ENCODE measurements around the gene THADA. TPM values are rescaled to one million over a fixed set of nuclear protein-coding genes. Genes with fewer than 3 reads are reported as not detected.

THADA gene
- total RNA-seq, 1 donor from 2014 or later, result 40.8 TPM

DNA sequence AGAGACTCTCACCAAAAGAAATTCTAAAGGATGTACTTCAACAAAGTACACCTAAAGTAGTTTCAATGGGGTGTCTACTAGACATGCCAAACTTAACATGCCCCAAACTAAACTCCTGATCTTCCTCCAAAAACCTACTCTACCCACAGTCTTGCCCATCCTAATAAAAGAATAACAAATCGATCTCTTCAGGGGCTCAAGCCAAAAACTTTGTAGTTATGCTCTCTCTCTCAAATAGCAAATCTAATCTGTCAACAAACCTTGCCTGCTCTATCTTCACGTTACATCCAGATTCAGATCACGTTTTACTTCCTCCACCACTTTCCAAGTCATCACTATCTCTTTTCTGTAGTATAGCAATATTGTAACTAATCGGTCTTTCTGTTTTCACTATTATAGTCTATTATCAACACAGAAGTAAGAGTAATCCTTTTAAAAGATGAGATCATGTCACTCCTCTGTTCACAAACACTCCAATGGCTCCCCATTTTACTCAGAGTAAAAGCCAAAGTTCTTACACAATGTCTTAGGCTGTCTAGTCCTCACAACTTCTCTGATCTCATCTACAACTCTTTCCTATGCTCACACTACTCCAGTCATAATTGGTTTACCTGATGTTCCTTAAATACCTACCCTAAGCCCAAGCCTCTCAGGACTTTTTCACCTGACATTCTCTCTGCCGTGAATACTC lies 79.9 kb downstream of the THADA start:
- intact Hi-C loops (cut with DNase I), result no loop called here
- DNase-seq (ENCODE audit: low spot score) (no peak), ATAC-seq (peak; percentile 14)

DNA sequence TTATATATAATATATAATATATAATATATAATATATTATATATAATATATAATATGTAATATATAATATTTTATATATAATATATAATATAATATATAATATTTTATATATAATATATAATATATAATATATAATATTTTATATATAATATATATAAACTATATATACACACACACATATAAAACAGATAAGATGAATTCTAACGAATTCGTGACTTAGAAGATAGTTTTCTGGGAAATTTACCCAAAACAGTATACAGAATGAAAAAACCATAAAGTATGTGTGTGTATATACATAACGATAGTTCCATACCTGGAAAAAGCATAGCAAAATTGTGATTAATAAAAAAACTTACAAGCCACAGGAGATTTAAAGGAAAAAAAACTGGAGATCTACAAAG lies 80.6 kb downstream of the THADA start:
- intact Hi-C loops (cut with DNase I), result no loop called here
- ATAC-seq, result no peak
- no peak for DNase-seq (ENCODE audit: low spot score)

DNA sequence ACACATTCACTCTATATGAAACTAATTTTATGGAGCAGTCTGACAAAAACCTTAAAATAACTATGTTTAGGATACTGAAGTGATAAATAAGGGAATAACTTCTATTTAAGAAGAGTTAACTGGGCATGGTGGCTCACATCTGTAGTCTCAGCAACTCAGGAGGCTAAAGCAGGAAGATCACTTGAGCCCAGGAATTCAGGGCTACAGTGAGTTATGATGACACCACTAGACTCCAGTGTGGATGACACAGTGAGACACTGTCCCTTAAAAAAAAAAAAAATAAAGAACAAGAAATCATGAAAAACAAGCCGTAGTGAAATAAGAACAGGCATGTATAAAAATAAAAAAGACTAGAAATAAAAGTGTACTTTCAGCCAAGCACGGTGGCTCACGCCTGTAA lies 82.0 kb downstream of the THADA start:
- ATAC-seq, result no peak
- intact Hi-C loops (cut with DNase I), result no loop called here

DNA sequence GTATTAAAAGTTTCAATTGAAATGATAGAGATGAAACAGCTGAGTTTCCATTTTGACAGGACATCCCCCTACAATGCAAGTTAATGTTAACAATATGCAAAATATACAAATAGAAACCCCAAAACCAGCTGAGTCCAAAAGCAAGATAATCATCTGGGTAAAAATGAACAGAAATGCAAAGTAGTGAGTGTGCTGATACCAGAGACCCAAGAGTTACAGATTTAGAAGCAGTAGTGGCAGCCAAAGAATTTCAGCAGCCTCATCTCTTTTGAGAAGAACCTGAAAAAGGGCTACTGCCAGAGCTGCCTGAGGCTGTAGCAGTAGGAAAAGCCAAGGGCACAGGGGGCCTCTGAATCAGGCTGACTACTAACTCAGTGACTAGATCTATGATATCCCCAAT lies 82.6 kb downstream of the THADA start:
- ATAC-seq (peak; percentile 31), DNase-seq (ENCODE audit: low spot score) (no peak)
- intact Hi-C loops (cut with DNase I), result no loop called here

More for the DNA sequence above, 82.0 kb downstream of the THADA start:
- no peak for DNase-seq (ENCODE audit: low spot score)

DNA sequence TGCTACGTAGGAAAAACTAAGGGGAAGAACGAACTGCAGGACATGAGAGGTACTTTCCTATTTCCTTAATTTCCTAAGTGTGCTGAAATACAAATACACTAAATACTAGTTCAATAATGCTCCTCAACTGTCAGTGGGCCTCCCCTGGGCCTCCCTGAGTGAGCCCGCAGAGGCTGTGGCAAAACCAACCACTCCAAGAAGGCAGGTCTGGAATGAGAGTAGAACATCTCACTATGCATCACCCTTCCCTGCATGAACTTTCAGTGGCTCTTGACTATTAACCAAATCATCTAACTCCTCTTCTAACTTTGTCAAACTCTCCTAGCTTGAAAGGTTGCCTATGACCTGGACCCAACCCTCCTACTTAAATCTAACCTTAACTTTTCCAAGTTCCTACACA lies 84.6 kb downstream of the THADA start:
- intact Hi-C loops (cut with DNase I), result no loop called here
- DNase-seq (ENCODE audit: low spot score) (no peak), ATAC-seq (no peak)

DNA sequence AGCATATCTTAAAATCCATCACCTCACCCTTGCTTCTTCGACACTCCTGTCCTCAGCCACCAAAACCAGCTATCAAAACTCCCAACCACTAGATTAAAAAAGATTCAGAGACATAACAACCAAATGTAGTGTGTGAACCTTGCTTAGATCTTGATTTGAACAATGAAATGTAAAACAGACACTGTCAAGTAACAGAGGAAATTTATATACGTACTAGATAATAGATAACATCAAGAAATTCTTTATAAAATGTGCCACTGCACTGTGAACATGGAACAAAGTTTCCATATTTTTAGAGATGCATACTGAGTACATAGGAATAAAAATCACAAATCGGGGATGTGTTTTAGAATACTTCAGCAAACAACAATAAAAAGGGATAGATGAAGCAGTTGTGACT lies 86.0 kb downstream of the THADA start:
- DNase-seq (ENCODE audit: low spot score), result no peak
- intact Hi-C loops (cut with DNase I), result no loop called here
- ATAC-seq, result no peak

DNA sequence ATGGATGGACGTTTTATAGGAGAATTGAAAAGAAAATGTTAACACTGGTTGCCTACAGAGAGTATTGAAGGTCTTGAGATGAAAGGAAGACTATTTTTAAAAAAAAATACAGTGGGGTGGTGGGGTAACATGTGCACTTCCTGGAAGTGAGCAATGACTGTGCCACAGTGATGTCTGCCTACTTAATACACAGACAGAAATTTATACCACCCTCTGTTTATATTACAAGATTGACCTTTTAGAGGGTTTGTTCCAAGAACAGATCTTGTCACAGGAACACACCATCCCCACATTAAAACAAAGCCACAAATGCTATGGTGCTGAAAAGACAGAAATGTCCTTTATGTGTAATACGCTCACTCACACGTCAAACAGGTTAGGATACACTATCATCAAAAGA lies 87.6 kb downstream of the THADA start:
- no peak for DNase-seq (ENCODE audit: low spot score)
- no peak for ATAC-seq
- intact Hi-C loops (cut with DNase I), result no loop called here

DNA sequence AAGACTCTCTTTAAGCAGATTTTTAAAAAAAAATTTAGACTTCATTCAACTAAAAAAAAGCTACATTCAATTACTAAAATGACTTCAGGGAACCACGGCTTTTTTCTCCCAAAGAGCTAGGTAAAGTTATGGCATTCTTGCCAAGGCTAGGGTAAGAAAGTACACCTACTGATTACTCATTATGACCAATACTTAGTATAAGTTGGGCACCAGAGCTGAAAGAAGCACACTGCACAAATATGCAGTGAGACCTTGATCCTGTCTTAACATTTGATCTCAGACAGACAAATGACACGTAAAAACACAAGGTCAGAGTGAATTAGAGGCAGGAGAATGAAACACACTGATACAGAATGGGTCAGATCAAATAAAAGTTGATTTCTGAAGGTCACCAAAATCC lies 88.7 kb downstream of the THADA start:
- intact Hi-C loops (cut with DNase I), result no loop called here
- ATAC-seq, result no peak

DNA sequence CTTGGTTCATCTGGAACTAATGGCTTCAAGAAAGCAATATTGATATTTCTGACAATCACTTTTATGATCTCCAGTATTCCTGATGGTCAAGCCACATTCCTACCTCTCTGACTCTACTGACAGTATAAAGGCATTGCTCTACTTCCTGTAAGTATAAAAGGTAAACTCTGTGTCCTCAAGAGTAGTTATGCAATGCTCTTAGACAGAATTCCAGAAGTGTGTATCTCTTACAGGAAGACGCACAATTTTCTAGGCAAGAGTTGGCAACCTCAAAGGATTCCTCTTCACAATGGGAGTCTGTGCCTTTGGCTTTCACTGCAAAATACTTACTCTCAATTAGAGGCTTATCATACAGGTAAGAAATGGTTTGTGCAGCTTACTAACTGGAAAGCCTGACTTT lies 100.1 kb downstream of the THADA start:
- DNase-seq (ENCODE audit: low spot score) (no peak), ATAC-seq (no peak)
- intact Hi-C loops (cut with DNase I), result no loop called here

More for the DNA sequence above, 88.7 kb downstream of the THADA start:
- no peak for DNase-seq (ENCODE audit: low spot score)

DNA sequence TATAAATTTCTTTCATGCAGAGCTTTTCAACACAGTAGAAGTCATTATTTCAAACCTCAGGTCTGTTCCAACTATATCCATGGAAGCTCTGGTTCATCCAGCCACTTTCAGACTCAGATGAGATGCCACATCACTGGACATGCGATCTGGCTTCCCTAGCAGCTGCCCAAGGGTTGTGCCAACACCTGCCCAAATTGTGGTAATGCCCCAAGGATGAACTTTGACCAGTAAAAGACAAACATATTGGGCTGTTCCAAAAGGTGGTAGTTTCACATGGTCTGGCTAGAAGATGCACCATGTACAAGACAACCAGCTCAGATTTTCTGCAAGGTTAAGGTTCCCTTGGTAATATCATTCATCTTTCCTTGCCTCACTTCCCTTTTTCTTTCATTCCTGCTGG lies 101.9 kb downstream of the THADA start:
- DNase-seq (ENCODE audit: low spot score) (no peak), ATAC-seq (no peak)
- intact Hi-C loops (cut with DNase I), result no loop called here

DNA sequence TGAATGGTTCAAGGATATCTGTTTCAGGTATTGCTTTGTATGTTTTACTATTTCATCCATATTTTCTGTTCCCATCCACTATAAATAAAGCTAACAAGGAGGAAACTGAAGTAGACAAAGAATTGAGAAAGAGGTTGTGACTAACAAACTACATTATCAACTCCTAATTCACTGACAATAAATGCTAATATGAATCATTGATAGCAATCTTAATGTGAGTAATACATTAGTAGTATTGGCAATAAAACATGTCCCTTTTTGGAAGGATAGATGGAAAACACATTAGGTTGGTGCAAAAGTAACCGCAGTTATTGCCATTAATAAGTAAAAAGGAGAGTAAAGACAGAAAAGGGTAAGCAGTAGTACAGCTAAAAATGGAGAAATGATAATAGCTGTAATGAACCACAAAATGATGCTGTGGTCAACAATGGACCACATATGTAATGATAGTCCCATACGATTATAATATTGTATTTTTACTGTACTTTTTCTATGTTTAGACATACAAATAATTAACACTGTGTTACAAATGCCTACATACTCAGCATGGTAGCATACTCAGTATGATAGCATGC lies 104.7 kb downstream of the THADA start:
- ATAC-seq (no peak), DNase-seq (ENCODE audit: low spot score) (no peak)
- intact Hi-C loops (cut with DNase I), result no loop called here

DNA sequence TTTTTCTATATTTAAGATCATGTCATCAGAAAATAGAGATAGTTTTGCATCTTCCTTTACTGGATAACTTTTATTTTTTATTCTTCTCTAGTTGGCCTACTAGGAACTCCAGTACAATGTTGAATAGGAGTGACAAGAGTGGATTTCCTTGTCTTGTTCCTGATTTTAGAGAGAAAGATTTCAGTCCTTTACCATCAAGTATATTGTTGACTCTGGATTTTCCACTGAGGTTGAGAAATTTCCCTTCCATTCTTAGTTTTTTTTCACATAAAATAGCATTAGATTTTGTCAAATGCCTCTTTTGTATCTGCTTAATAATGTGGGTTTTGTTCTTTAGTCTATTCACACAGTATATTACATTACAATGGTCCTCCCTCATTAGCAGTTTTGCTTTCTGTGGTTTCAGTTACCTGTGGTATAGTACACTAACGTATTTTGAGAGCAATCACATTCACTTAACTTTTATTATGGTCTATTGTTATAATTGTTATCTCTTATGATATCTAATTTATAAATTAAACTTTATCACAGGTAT lies 105.5 kb downstream of the THADA start:
- ATAC-seq (no peak), DNase-seq (ENCODE audit: low spot score) (no peak)
- intact Hi-C loops (cut with DNase I), result no loop called here

DNA sequence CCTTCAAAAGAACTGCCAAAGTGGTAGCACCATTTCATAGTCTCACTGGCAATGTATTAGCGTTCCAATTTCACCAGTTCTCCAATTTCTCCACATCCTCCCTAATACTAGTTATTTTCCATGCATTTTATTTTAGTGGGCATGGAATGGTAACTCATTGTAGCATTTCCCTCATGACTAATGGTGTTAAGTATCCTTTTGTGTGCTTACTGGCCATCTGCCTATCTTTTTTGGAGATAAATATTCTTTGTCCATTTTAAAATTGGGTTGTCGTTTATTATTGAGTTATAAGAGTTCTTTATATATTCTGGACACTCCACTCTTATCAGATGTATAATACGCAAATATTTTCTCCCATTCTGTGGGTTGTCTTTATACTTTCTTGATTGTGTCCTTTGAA lies 107.1 kb downstream of the THADA start:
- no peak for ATAC-seq
- no peak for DNase-seq (ENCODE audit: low spot score)
- intact Hi-C loops (cut with DNase I), result loop anchor here (5.0 to 10.0 kb wide), 3 partner anchors 254 to 661 kb away; no protein-coding TSS in a partner anchor

DNA sequence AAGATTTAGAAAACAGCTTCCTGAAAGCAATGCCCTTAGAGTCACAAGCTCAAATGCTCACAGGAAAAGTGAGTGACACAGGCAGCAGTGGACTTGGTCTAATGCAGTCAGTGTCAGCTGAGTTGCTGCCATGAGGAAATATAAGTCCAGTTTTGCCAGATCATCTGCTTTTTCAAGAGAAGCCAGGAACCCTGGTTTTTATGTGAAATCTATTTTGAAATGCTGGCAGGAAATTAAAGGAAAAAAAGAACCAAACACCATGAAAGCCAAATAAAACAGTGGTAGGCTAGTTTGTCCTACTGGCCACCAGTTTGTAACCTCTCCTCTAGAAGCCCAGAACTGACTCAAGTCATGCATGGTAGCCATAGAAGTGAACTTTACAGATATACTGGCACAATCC lies 109.2 kb downstream of the THADA start:
- intact Hi-C loops (cut with DNase I), result loop anchor here (5.0 to 10.0 kb wide), 3 partner anchors 252 to 659 kb away; no protein-coding TSS in a partner anchor
- ATAC-seq, result peak; percentile 85

DNA sequence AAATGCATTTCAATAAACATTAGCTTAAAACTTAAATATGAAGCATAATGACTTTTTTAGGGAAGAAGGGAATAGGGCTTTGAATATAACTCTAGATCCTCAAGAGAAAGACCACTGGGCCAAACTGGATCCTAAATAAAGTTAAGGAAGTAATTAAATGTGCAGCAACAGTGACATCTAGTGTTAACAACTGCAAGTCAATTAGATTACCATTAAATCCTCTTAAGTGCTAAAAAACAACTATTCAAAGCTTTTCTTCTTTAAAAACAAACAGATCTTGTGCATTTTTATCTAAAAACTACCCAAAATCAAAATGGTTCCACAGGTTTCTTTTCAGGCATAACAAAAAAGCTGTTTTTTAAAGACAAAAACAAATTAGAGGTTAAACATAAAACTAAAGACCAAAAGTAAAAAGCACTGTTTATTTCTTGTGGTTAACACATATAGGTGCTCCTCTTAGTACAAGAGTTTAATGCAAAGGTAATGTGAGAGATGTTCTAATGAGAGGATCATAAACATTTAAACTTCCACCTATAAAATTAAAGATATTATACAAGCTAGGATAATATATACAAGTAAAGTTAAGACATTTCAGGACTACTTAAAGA lies 111.4 kb downstream of the THADA start:
- intact Hi-C loops (cut with DNase I), result loop anchor here (10.0 kb wide), 2 partner anchors 250 to 530 kb away; no protein-coding TSS in a partner anchor
- peak; percentile 70 for ATAC-seq

More for the DNA sequence above, 109.2 kb downstream of the THADA start:
- DNase-seq (ENCODE audit: low spot score), result no peak

DNA sequence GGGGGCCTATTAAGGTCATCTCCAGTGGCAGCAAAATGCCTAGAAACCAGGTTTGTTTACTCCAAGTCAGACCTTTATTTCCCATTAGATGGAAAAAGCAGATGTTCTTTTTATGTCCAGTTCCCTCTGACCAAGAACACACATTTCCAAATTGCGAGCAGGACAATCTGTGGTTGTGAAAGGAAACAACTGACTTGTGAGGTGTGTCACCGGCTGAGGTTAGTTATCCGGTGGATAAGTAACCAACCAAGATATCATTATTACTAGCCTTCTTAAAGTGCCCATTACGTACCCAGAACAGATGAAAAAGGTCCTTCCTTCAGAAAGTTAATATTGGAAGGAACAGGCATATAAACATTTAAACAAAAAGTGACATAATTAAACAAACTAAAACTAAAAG lies 112.9 kb downstream of the THADA start:
- ATAC-seq (peak; percentile 56), DNase-seq (ENCODE audit: low spot score) (no peak)
- intact Hi-C loops (cut with DNase I), result loop anchor here (10.0 kb wide), 2 partner anchors 248 to 528 kb away; no protein-coding TSS in a partner anchor

More for the DNA sequence above, 111.4 kb downstream of the THADA start:
- no peak for DNase-seq (ENCODE audit: low spot score)

DNA sequence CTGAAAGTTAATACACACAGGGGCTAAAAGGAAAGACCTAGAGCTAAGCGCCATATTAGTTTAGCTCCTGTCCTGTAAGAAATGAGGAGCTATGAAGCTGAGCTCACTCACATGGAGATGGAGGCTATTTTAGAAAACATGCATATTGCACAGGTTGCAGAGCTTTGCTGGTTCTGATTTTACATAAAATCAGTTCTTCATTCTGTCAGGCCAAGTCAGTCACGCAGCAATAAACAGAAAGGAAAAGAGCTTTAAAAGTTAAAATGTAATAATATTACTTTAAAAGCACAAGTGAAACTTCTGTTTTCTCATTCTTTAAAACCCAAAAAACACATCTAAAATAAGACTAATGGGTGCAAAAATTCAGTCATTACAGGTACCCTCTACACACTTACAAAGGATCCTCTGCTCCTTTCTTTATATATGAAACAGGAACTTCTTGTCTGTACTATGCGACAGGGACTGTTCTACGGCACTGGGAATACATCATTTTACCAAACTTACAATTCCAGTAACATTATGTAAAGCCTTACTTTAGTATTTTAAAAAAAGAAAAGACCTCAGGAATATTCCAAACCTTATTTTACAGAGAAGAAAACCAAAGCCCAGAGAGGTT lies 113.8 kb downstream of the THADA start:
- intact Hi-C loops (cut with DNase I), result loop anchor here (10.0 kb wide), 2 partner anchors 247 to 527 kb away; no protein-coding TSS in a partner anchor
- no peak for ATAC-seq
- DNase-seq (ENCODE audit: low spot score), result no peak

DNA sequence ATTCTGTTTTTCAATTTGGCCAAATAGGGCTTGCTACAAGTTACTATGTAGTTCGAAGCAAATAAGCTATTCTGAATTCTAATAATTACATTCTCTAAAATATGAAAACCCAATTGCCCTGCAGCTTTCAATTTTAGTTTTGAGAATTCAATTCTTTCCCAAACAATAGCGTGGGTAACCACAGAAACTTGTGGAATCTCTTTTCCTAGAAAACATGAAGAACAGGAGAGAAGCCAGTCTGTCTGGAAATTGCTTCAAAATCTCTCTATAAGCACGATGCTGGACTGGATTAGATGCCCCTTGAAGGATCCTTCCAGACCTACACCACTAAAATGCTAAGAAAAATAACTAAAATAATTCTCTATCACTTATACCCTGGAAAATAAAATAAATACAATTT lies 115.0 kb downstream of the THADA start:
- no peak for DNase-seq (ENCODE audit: low spot score)
- intact Hi-C loops (cut with DNase I), result loop anchor here (10.0 kb wide), 2 partner anchors 246 to 526 kb away; no protein-coding TSS in a partner anchor
- ATAC-seq, result no peak

DNA sequence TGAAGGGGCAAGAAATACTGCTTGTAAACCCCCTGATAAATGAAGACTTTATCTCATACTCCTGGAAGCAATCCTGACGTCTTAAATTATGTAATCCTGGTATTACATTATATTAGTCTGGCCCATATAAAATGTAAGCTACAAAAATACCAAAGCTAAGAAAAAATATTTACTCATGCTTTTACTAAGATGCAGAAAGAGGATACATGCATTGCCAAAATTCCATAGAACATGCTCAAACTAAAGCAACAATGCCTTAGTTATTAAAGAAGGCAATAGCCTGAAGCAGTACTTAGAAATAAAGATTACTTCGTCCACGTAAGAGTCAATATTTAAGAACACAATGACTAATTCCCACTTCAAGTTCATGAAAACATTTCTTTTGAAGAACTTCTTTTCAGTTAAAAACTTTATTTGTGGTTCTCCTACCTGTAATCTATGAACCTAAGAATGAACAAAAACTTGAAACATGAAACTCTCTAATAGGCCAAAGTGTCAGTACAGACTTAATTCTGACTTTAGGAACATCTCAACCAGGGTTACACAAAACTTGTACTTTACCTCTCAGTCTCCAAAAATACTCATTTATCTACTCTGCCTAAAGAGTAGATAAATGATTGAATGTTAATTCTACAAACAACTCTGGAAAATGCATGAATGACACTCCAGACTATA lies 117.3 kb downstream of the THADA start:
- no peak for DNase-seq (ENCODE audit: low spot score)
- no peak for ATAC-seq
- intact Hi-C loops (cut with DNase I), result no loop called here
